Upper lobe of left lung (tissue), 6 donors: ENCODE data around the gene DRAXIN. TPM values are rescaled to one million over a fixed set of nuclear protein-coding genes. Genes with fewer than 3 reads are reported as not detected.
A peak's percentile ranks its signal among the peaks of the same experiment; 100 is the strongest.

Experiments
- ATAC-seq, 2 donors: fragments of 200-7000 bp; cut with Tn5 transposase; one replicate each; pipeline ENCODE4 v1.9.1; 2022; ENCODE audit warnings: mild to moderate bottlenecking in 2 of 2, moderate library complexity in 2 of 2; ENCODE audit not compliant: low FRiP score in 2 of 2
- DNase-seq, 2 donors: peaks; one replicate each; pipeline ENCODE4 v3.0.0-alpha.2; 2019 to 2020
- H3K27ac ChIP-seq, 4 donors: fragments of 200-600 bp; sonication (generic); one replicate each; pipeline ENCODE4 v1.5.1; 2016 to 2019
- H3K27me3 ChIP-seq, 4 donors: fragments of 200-600 bp; sonication (generic); one replicate each; pipeline ENCODE4 v1.5.1; 2017 to 2019
- H3K36me3 ChIP-seq, 4 donors: fragments of 200-600 bp; sonication (generic); one replicate each; pipeline ENCODE4 v1.5.1; 2016 to 2019
- H3K4me1 ChIP-seq, 4 donors: fragments of 200-600 bp; sonication (generic); one replicate each; pipeline ENCODE4 v1.5.1; 2018 to 2019
- H3K4me3 ChIP-seq, 4 donors: fragments of 200-600 bp; sonication (generic); one replicate each; pipeline ENCODE4 v1.5.1; 2017 to 2019; ENCODE audit warnings: mild to moderate bottlenecking in 2 of 4, moderate library complexity in 1 of 4
- H3K9me3 ChIP-seq, 4 donors: fragments of 200-600 bp; sonication (generic); one replicate each; pipeline ENCODE4 v1.5.1; 2018 to 2019
- EP300 ChIP-seq, 4 donors: sonication (generic); formaldehyde crosslinking; IDR thresholded peaks; one replicate each; pipeline ENCODE4 v1.5.1; 2017; ENCODE audit warnings: antibody characterized with exemption in 4 of 4, control low read depth in 2 of 4
- POLR2A ChIP-seq, 4 donors: fragments of 450-650 bp; IDR thresholded peaks; one replicate each; pipeline ENCODE4 v1.5.1; 2016 to 2017; ENCODE audit warnings: antibody characterized with exemption in 4 of 4, mild to moderate bottlenecking in 2 of 4
- POLR2AphosphoS5 ChIP-seq, 2 donors: sonication (generic); formaldehyde crosslinking; IDR thresholded peaks; one replicate each; pipeline ENCODE4 v1.5.1; 2017; ENCODE audit warnings: antibody characterized with exemption in 2 of 2
- WGBS, 2 donors: methylation state at CpG; one replicate each; pipeline ENCODE4 v1.1.5; 2017 to 2018; 5-methylcytosine and 5-hydroxymethylcytosine counted together
- total RNA-seq, 6 donors: library from RNA; depleted of rRNA in 4 of 6; stranded (reverse); fragments of >200 nt in 4 of 6; gene quantifications; one replicate each; pipeline versions ENCODE4 v1.1.0 to v1.2.1, GENCODE V29; 2016 to 2021
- TF ChIP-seq, protein P1 (sequence below), 6 experiments: fragments of 450-650 bp in 4 of 6; fragments of 200-600 bp in 2 of 6; sonication (generic) in 2 of 6; IDR thresholded peaks; one replicate each; pipeline ENCODE4 v1.5.1; 2016 to 2019; ENCODE audit warnings: antibody characterized with exemption in 6 of 6
- donor health status: DM: no; HTN: no; CAD: no; lungs with moderate emphysema.
- donor health status: DM: no; HTN: yes; CAD: no; lungs with severe emphysema.

The DRAXIN gene
- total RNA-seq, 6 donors from 2014 or later, result 0.11 to 0.17 TPM; not detected in 4

DNA sequence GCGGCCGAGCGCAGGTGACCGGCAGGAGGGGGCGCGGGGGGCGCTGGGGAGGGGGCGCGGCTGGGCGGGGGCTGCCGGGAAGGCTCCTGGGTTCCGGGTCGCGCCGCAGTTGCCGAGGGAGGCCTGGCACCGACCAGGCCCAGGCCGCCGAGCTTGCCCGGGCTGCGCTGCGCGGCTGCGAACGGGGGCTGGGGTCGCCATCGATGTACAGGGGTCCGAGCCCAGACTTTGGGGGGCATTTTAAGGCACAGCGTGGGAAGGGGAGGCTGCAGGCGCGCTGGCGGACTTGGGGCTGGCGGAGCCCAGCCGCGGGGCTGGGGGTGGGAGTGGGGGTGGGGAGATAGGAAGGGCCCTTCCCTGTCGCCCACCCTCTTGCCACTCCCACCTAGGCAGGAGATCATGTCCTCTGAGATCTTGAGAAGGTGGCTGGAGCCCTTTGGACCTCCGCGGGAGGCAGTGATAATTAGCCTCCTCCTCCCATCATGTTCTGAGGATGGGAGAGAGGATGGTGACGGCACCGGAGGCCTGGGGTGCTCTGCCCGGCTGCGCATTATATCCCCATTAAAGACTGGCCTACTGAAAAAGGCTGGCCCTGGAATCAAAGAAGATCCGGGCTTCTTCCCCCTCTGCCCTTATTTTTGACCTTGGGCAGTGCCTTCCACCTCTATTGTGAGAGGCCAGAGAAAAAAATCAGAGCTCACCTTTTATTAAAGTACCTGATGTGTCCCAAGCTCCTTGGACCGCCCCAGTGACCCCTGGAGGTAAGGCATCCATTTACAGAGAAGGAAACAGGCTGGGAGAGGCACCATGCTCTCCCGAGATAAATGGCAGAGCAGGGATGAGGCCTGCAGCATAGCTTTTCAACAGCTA, 36.3 kb upstream of the DRAXIN start:
- peak overlapping the region; percentile 51 to 87 (median 72) for H3K4me3 ChIP-seq
- peaks cover 0 to 5% (median 2%) of the 10 kb centered on the region in 4 donors for H3K36me3 ChIP-seq
- WGBS, 2 donors, result 15 to 20% methylated on average over 17 to 22 of the region's 45 CpGs
- TF ChIP-seq POLR2A (IDR thresholded peaks at IDR 0.05), result no peak
- ATAC-seq (peak in 1 of 2 donors; percentile 16), DNase-seq (no peak)
- peak overlapping the region in 1 of 4 donors; percentile 74 for H3K27ac ChIP-seq
- peaks cover 26 to 36% (median 28%) of the 10 kb centered on the region in 4 donors for H3K4me1 ChIP-seq
- no peaks in the 10 kb centered on the region for H3K9me3 ChIP-seq
- H3K27me3 ChIP-seq, result peaks cover 0 to 4% (median under 1%) of the 10 kb centered on the region in 4 donors

DNA sequence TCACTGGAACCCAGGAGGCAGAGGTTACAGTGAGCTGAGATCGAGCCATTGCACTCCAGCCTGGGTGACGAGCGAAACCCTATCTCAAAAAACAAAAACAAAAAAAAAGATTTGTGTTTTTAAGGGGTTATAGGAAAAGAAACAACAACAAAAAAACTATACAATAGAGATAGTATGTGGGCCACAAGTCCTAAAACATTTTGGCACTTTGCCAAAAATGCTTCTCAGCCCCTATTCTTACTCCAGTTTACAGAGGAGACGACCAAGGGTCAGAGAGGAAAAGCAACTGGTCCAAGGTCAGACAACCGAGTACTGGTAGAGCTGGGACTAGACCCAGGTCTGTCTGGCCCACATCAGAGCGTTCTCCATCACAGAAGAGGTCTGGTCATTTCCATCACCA, 33.9 kb upstream of the DRAXIN start:
- H3K9me3 ChIP-seq, result no peaks in the 10 kb centered on the region
- H3K4me3 ChIP-seq, result no peak overlapping the region
- DNase-seq (no peak), ATAC-seq (no peak)
- peaks cover 19 to 27% (median 21%) of the 10 kb centered on the region in 4 donors for H3K4me1 ChIP-seq
- peaks cover 0 to 13% (median 2%) of the 10 kb centered on the region in 4 donors for H3K36me3 ChIP-seq
- H3K27ac ChIP-seq, result no peak overlapping the region
- no peaks in the 10 kb centered on the region for H3K27me3 ChIP-seq
- no peak for TF ChIP-seq EP300 (IDR thresholded peaks at IDR 0.05)
- TF ChIP-seq POLR2A (IDR thresholded peaks at IDR 0.05), result no peak
- no peak for TF ChIP-seq POLR2AphosphoS5 (IDR thresholded peaks at IDR 0.05)
- TF ChIP-seq, protein P1, sequence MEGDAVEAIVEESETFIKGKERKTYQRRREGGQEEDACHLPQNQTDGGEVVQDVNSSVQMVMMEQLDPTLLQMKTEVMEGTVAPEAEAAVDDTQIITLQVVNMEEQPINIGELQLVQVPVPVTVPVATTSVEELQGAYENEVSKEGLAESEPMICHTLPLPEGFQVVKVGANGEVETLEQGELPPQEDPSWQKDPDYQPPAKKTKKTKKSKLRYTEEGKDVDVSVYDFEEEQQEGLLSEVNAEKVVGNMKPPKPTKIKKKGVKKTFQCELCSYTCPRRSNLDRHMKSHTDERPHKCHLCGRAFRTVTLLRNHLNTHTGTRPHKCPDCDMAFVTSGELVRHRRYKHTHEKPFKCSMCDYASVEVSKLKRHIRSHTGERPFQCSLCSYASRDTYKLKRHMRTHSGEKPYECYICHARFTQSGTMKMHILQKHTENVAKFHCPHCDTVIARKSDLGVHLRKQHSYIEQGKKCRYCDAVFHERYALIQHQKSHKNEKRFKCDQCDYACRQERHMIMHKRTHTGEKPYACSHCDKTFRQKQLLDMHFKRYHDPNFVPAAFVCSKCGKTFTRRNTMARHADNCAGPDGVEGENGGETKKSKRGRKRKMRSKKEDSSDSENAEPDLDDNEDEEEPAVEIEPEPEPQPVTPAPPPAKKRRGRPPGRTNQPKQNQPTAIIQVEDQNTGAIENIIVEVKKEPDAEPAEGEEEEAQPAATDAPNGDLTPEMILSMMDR (IDR thresholded peaks at IDR 0.05), result no peak
- 76 to 85% methylated on average over 6 of the region's 6 CpGs for WGBS, 2 donors

DNA sequence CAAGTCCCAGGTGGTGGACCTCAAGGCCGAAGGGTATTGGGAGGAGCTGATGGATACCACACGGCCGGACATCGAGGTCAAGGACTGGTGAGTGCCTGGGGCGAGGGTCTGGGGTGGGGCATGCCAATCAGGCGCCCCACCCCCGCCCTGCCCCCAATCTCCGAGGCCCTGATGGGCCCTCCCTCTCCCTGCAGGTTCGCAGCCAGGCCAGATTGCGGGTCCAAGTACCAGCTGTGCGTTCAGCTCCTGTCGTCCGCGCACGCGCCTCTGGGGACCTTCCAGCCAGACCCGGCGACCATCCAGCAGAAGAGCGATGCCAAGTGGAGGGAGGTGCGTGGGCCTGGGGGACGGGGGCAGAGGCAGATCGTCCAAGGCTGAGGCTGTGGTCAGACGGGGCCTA, 33.0 kb upstream of the DRAXIN start:
- TF ChIP-seq POLR2AphosphoS5 (IDR thresholded peaks at IDR 0.05) (no peak), EP300 (IDR thresholded peaks at IDR 0.05) (no peak), POLR2A (IDR thresholded peaks at IDR 0.05) (no peak)
- TF ChIP-seq, protein P1 (IDR thresholded peaks at IDR 0.05), result no peak
- 87 to 92% methylated on average over 8 to 23 of the region's 23 CpGs for WGBS, 2 donors
- Histone ChIP-seq H3K4me1 (peaks cover 19 to 25% (median 22%) of the 10 kb centered on the region in 4 donors), H3K36me3 (peaks cover 0 to 13% (median 2%) of the 10 kb centered on the region in 4 donors), H3K4me3 (no peak overlapping the region), H3K27me3 (no peaks in the 10 kb centered on the region), H3K9me3 (no peaks in the 10 kb centered on the region), H3K27ac (no peak overlapping the region)
- no peak for ATAC-seq
- DNase-seq, result peak in 1 of 2 donors; percentile 70

DNA sequence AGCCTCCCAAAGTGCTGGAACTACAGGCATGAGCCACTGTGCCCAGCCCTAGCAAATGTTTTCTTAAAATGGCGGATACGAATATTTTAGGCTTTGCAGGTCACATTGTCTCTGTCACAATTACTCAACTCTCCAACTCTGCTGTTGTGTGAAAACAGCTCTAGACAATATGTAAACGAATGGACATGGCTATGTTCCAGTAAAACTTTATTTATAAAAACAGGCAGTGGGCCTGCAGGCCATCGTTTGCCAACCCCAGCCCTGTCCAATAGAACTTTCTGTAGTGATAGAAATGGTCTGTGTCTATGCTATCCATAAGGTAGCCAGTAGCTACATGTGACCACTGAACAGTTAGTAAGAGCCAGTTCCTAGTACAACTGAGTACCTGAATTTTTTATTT, 31.8 kb upstream of the DRAXIN start:
- no peak for DNase-seq
- H3K4me1 ChIP-seq, result peaks cover 15 to 22% (median 18%) of the 10 kb centered on the region in 4 donors
- no peak overlapping the region for H3K27ac ChIP-seq
- H3K27me3 ChIP-seq, result no peaks in the 10 kb centered on the region
- 80 to 86% methylated on average over 4 of the region's 4 CpGs for WGBS, 2 donors
- H3K36me3 ChIP-seq, result peaks cover 0 to 13% (median 2%) of the 10 kb centered on the region in 4 donors
- no peaks in the 10 kb centered on the region for H3K9me3 ChIP-seq
- ATAC-seq, result no peak
- TF ChIP-seq POLR2AphosphoS5 (IDR thresholded peaks at IDR 0.05), result no peak
- TF ChIP-seq, protein P1 (IDR thresholded peaks at IDR 0.05), result no peak
- no peak for TF ChIP-seq EP300 (IDR thresholded peaks at IDR 0.05)
- no peak for TF ChIP-seq POLR2A (IDR thresholded peaks at IDR 0.05)
- no peak overlapping the region for H3K4me3 ChIP-seq

DNA sequence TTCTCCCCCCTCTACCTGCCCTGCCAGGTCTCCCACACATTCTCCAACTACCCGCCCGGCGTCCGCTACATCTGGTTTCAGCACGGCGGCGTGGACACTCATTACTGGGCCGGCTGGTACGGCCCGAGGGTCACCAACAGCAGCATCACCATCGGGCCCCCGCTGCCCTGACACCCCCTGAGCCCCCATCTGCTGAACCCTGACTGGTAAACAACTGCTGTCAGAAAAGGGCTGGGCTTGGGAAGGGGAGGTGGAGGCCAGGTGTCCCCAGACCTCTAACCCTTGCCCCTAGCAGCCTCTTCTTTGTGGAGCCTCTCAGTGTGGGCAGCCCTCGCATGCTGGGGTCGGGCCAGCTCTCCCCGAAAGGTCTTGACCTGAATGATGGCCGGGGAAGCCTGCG, 30.4 kb upstream of the DRAXIN start:
- 97% methylated on average over 10 to 17 of the region's 17 CpGs for WGBS, 2 donors
- no peak overlapping the region for H3K4me3 ChIP-seq
- ATAC-seq, result no peak
- H3K4me1 ChIP-seq, result peaks cover 4 to 15% (median 8%) of the 10 kb centered on the region in 4 donors
- H3K27ac ChIP-seq, result no peak overlapping the region
- DNase-seq, result peak in 1 of 2 donors; percentile 53
- no peaks in the 10 kb centered on the region for H3K27me3 ChIP-seq
- TF ChIP-seq EP300 (IDR thresholded peaks at IDR 0.05), result no peak
- no peak for TF ChIP-seq POLR2A (IDR thresholded peaks at IDR 0.05)
- TF ChIP-seq POLR2AphosphoS5 (IDR thresholded peaks at IDR 0.05), result no peak
- TF ChIP-seq, protein P1 (IDR thresholded peaks at IDR 0.05), result no peak
- H3K36me3 ChIP-seq, result peaks cover 0 to 13% (median 2%) of the 10 kb centered on the region in 4 donors
- no peaks in the 10 kb centered on the region for H3K9me3 ChIP-seq
